SK-N-SH treated with all-trans-retinoic acid at 6 μM for 48 hours (cell line): ENCODE results near the gene DESI1.

Experiments used
- ARNTL ChIP-seq: fragments of 450-650 bp; formaldehyde crosslinking; IDR thresholded peaks from 2 replicates; pipeline ENCODE4 v1.5.0; 2020; ENCODE audit warnings: low read depth, mild to moderate bottlenecking, moderate library complexity, borderline replicate concordance
- ESRRG ChIP-seq: fragments of 250-450 bp; sonication (Bioruptor Pico); IDR thresholded peaks from 2 replicates; pipeline ENCODE4 v1.6.1; 2021; ENCODE audit warnings: mild to moderate bottlenecking
- GLIS3 ChIP-seq: fragments of 250-450 bp; sonication (Bioruptor Pico); IDR thresholded peaks from 2 replicates; pipeline ENCODE4 v1.5.0; 2020; ENCODE audit warnings: mild to moderate bottlenecking, moderate library complexity
- ISL1 ChIP-seq: fragments of 250-450 bp; sonication (Bioruptor Pico); IDR thresholded peaks from 2 replicates; pipeline ENCODE4 v2.1.2; 2022; ENCODE audit warnings: mild to moderate bottlenecking, moderate library complexity
- PPARA ChIP-seq: fragments of 250-450 bp; sonication (Bioruptor Pico); IDR thresholded peaks from 2 replicates; pipeline ENCODE4 v1.5.0; 2020; ENCODE audit warnings: mild to moderate bottlenecking, borderline replicate concordance
- RARB ChIP-seq: fragments of 250-450 bp; sonication (Bioruptor Pico); IDR thresholded peaks from 2 replicates; pipeline ENCODE4 v1.8.0; 2021; ENCODE audit warnings: mild to moderate bottlenecking, moderate library complexity
- TCF4 ChIP-seq: fragments of 250-450 bp; sonication (Bioruptor Pico); IDR thresholded peaks from 2 replicates; pipeline ENCODE4 v1.8.0; 2021; ENCODE audit warnings: mild to moderate bottlenecking, moderate library complexity, borderline replicate concordance
- TF ChIP-seq, protein P1 (sequence below): fragments of 250-450 bp; sonication (Bioruptor Pico); IDR thresholded peaks from 2 replicates; pipeline ENCODE4 v1.5.1; 2020; ENCODE audit warnings: low read depth, mild to moderate bottlenecking, moderate library complexity

DNA sequence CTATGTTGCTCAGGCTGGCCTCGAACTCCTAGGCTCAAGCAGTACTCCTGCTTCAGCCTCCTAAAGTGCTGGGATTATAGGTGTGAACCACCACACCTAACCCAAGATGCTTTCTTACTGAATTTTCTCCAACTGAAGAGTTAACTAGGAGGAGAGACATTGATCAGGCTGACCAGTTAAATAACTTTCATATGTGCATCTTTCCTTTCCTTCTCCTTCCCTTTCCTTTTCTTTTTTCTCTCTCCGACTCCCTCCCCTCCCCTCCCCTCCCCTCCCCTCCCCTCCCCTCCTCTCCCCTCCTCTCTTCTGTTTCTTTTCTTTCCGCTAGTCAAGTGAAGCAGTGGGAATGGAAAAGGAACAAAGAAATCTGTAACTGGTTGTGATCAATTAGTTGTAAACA, 26.9 kb upstream of the DESI1 start:
- TF ChIP-seq RARB (no peak), ISL1 (CRISPR knock-in tag) (no peak), ESRRG (no peak), TCF4 (no peak), PPARA (CRISPR knock-in tag) (no peak), ARNTL (CRISPR knock-in tag) (no peak), GLIS3 (no peak)
- TF ChIP-seq, protein P1, sequence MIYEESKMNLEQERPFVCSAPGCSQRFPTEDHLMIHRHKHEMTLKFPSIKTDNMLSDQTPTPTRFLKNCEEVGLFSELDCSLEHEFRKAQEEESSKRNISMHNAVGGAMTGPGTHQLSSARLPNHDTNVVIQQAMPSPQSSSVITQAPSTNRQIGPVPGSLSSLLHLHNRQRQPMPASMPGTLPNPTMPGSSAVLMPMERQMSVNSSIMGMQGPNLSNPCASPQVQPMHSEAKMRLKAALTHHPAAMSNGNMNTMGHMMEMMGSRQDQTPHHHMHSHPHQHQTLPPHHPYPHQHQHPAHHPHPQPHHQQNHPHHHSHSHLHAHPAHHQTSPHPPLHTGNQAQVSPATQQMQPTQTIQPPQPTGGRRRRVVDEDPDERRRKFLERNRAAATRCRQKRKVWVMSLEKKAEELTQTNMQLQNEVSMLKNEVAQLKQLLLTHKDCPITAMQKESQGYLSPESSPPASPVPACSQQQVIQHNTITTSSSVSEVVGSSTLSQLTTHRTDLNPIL: no peak
